ENCODE results near the gene THAP9.
"Not testable (repeated sequence)": the region's sequence is repeated elsewhere in the genome, so short reads cannot be mapped to it uniquely, and the experiment has no call there.

THAP9 gene

DNA sequence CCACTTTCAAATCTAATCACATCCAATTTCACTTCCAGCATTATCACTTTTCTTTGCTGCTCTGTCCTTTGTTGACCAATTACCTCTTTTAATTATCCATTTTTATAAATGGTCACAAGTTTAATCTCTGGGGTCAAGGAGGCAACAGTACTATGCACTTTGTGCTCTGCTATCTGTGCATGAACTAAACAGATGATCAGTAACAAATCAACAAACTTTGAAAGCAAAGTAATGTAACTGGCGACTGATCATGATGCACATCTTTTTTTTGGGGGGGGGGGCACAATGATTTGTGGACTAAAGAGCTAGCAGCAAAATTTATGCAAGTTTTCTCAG is 8.1 kb upstream of the THAP9 start:
- no peak for DNase-seq (ENCODE audit: low read depth in 2 of 2)

GRCh38 chr4:82893942-82894341 is 6.6 kb upstream of the THAP9 start:
- DNase-seq (ENCODE audit: low read depth in 2 of 2): no peak

- no peak for DNase-seq (ENCODE audit: low read depth in 2 of 2)
Measured at GRCh38 chr4:82896755-82897154, 3.8 kb upstream of the THAP9 start.

DNA sequence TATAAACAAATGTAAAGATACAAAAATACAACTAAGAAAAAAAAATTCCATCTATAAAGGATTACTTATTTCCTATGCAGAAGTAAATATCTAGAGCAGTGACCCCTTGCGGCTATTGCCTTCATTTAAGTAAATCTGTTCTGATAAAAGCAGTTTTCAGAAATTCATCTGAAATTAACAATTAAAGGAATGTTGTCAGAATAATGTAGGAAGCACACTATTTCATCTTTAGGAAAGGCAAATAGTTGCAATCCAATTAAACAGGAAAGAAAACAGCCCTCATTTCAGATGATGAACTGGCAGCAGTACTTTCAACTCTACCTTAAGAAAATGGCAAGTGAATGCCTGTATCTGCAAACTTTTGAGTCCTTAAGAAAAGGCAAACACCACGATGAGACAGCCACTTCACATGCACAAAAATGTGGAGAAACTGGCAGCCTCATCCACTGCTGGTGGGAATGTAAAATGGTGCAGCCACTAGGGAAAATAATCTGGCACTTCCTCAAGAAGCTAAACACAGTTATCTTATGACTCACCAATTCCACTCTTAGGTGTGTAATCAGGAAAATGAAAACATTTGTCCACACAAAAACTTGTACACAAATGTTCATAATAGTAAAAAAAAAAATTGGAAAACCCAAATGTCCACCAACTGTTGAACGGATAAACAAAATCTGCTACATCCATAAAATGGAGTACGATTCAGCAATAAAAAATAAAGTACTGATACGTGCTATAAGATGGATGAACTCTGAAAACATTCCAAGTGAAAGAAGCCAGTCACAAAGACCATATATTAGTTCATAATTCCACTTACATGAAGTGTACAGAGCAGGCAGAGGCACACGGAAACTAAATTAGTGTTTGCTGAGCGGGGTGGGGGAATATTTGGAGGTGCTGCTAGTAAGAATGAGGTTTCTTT is 2.0 kb upstream of the THAP9 start:
- DNase-seq (ENCODE audit: low read depth in 2 of 2): no peak

DNA sequence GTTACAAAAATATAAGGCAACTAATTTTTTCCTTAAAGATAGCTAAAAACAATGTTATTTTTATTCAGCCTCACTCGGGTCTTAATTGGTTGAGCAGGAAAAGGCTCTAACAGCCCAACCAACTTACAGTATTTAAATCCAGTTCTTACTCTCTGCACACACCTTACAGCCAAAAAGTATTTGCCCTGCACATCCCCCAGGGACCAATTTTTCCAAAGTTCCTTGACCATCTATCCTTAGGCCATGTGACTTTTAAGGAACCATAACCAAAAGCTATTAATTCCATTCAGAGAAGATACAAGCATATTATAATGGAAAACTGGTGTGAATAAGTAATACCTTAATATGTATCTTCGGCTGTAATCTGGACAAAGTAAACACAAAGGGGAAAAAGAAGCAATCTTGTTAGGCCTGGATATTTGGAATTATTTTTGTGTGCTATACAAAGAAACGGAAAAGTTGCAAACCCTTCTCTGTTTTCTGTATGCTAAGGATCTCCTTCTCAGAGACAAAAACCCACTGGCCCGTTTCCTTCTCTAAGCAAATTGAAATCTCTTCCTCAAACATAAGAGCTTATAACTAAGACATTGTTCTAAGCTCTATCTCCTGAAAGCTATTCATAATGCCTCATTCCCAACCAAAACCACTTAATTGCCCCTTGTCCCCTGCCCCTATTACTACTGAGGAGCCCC is 1.0 kb upstream of the THAP9 start:
- DNase-seq (ENCODE audit: low read depth in 2 of 2): no peak

DNA sequence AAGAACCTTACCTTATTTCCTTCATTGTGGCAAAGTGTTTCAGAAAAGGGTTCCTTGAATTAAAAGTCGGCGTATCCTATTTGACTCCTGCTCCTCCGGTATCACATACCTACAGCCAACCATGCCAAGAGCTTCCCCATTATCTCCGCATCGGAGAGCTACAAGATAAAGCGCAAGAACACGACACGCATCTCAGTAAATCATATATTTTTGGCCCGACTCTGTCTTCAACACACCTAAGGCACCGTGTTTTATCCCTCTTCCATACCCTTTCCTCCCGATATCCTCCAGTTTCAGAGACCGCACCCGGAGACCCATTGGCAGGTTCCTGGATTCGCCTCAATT is 497 bp upstream of the THAP9 start:
- no peak for DNase-seq (ENCODE audit: low read depth in 2 of 2)

DNA sequence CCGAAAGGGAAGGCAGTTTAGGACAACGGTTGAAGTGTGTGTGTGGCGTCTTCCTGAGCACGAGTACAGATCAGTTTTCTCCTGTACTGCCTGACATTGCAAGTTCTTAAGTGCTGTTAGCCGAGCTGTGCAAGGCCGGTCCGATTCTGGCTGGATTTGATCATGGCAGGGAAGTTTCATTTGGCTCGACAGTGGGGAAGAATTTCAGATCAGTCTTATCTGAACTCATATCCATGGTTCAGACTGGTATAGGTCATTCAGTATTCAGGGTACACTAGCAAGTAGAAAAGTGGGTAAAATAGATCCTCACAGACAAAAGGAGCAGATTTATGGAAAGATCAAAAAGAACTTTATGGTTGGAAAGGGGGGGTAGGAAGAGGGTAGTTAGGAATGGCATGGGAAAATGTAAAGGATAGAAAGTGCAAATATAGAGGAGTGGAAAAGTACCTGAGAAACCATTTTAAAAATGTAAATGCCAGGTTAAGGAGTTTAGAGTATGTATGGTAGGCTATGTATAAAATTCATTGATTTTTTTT is 716 bp downstream of the THAP9 start:
- DNase-seq (ENCODE audit: low read depth in 2 of 2): no peak

DNA sequence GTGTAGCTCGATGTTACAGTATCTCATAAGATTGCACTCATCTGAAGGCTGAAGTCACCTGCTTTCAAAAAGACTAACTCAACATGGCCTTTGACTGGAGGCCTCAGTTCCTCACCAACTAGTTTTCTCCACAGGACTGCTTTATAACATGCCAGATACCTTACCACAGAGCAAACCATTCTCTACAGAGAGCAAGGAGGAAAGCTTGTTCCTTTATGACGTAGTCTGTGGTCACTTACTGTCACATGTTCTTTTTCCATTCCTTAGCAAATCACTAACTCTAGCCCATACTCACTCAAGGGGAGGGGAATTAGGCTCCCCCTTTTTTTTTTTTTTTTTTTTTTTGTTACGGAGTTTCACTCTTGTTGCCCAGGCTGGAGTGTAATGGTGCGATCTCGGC is 3.2 kb downstream of the THAP9 start:
- no peak for DNase-seq (ENCODE audit: low read depth in 2 of 2)

- no peak for DNase-seq (ENCODE audit: low read depth in 2 of 2)
Measured at GRCh38 chr4:82905205-82905604, 4.7 kb downstream of the THAP9 start.

DNA sequence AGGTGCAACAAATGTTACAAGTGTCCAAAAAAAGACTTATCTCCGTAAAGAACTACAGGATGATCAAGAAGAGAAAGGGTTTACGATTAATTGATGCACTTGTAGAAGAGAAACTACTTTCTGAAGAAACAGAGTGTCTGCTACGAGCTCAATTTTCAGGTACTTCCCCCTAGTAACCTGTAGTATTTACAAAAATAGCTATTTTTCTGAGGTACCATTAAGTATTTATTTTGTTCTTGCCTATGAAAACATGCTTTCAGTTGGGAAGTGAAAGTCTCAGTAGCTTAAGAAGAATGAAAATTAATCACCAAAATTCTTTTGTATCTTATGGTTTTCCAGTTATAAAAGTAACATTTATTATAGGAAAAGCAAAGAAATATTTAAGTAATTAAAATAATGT is 5.9 kb downstream of the THAP9 start:
- no peak for DNase-seq (ENCODE audit: low read depth in 2 of 2)

DNA sequence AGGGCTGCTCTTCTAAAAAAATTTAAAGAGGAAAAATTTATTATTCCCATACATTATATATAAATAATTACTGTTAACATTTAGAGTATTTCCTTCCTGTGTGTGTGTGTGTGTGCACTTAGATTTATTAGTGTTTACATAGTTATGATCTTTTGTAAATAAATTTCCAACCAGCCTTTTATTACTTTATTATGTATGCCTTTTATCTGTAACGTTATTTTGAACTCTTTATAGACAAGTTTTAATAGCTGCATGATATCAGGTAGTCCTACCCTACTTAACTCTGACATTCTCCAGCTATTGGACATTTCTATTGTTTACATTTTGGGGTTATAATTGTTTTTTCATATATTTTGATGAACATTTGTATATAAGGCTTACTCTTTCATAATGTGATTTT is 8.8 kb downstream of the THAP9 start:
- DNase-seq (ENCODE audit: low read depth in 2 of 2): no peak

DNA sequence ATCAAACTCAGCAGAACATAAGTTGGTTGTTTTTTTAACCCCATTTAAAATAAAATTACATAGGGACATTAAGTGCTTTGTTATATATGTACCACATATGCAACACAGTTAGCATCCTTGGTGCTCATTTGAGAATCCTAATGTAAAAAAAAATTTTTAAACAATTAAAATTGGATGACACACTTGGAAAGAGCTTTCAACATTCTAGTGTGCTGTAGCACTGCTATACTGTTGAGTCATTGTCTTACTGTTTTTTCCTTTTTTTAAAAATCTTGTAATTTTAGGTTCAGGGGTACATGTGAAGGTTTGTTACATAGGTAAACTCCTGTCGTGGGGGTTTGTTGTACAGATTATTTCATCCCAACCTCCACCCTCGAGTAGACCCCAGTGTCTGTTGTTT is 12.8 kb downstream of the THAP9 start:
- DNase-seq (ENCODE audit: low read depth in 2 of 2): no peak

- not testable (repeated sequence) for DNase-seq (ENCODE audit: low read depth in 2 of 2)
Measured at GRCh38 chr4:82913968-82914367, 13.4 kb downstream of the THAP9 start.

DNA sequence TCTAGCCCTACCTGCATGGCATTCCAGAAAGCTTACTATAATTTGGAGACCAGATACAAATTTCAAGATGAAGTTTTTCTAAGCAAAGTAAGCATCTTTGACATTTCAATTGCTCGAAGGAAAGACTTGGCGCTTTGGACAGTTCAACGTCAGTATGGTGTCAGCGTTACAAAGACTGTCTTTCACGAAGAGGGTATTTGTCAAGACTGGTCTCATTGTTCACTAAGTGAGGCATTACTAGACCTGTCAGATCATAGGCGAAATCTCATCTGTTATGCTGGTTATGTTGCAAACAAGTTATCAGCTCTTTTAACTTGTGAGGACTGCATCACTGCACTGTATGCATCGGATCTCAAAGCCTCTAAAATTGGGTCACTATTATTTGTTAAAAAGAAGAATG is 17.6 kb downstream of the THAP9 start:
- no peak for DNase-seq (ENCODE audit: low read depth in 2 of 2)

GRCh38 chr4:82919386-82919785 is 18.9 kb downstream of the THAP9 start:
- no peak for DNase-seq (ENCODE audit: low read depth in 2 of 2)

GRCh38 chr4:82921795-82922194 is 21.3 kb downstream of the THAP9 start:
- no peak for DNase-seq (ENCODE audit: low read depth in 2 of 2)

DNA sequence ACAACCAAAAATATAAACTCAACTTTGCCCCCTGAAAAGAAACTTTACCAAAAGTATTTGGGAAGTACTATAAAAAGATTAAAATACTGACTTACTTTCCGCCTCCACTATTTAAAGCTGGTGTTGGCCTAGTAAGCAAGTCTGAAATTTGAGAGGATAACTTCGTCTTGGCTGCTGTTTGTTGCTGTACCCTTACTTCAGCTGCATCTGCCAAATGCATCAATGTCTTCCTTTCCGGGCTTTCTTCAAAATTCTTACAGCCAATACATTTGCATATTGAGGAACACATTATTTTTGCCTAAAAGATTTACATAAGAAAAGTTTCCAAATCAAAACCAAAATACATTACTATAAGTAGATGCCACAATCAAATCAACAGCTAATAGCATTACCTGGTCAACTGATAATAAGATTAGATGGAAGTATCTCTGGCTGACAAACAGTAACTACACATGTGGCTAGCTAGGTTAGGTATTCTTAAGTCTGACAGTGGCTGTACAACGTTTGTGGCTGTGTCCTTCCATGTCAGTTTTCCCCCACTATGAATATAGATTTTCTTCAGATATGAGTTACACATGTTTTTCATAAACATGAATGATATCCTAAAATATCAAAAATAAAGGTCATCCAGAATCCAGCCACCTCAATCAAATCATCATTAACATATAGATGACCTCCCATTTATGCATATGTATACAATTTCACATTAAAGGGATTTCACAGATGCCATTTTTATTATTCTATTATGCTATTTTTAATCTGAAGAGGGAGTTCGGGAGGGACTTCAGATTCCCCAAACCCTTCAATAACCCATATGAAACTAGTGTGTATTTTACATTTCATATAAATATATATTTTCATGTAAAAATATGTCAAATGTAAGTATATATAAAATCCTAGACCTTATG is 30.6 kb downstream of the THAP9 start:
- no peak for DNase-seq (ENCODE audit: low read depth in 2 of 2)

- DNase-seq (ENCODE audit: low read depth in 2 of 2): no peak
Measured at GRCh38 chr4:82934441-82934840, 33.9 kb downstream of the THAP9 start.

- DNase-seq (ENCODE audit: low read depth in 2 of 2): no peak
Measured at GRCh38 chr4:82939414-82939813, 38.9 kb downstream of the THAP9 start.

- DNase-seq (ENCODE audit: low read depth in 2 of 2): no peak
Measured at GRCh38 chr4:82947498-82947897, 47.0 kb downstream of the THAP9 start.

DNA sequence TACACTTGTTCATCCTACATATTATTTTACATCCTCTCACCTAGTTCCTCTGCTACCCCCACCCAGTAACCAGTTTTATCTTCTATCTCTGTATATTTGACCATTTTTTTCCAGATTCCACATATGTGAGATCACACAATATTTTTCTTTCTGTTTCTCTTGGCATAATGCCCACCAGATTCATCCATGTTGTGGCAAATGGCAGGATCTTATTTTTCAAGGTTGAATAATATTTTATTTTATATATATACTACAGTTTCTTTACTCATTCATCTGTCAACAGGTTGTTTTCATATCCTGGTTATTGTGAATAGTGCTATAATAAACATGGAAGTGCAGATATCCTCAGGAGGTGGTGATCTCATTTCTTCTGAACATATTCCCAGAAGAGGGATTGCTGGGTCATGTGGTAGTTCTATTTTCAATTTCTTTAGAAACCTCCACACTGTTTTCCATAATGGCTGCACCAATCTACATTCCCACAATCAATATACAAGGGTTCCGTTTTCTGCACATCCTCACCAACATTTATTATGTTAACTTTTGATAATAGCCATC is 48.2 kb downstream of the THAP9 start:
- DNase-seq (ENCODE audit: low read depth in 2 of 2): no peak

- DNase-seq (ENCODE audit: low read depth in 2 of 2): no peak
Measured at GRCh38 chr4:82951196-82951595, 50.7 kb downstream of the THAP9 start.
